Glutamatergic neuron (in vitro differentiated cells): ENCODE results near the gene DLG4. TPM values are rescaled to one million over a fixed set of nuclear protein-coding genes. Genes with fewer than 3 reads are reported as not detected.

Experiments used
- DNase-seq: peaks from one replicate; pipeline ENCODE4 v3.0.0; 2022
- H3K27ac Mint-ChIP-seq: one replicate; pipeline ENCODE4 v1.8.0; 2020; ENCODE audit warnings: mild to moderate bottlenecking, mixed read lengths, inconsistent platforms; ENCODE audit not compliant: unreplicated experiment
- H3K27me3 Mint-ChIP-seq: one replicate; pipeline ENCODE4 v1.8.0; 2020; ENCODE audit warnings: mild to moderate bottlenecking, moderate library complexity, mixed read lengths, inconsistent platforms; ENCODE audit not compliant: unreplicated experiment
- H3K36me3 Mint-ChIP-seq: one replicate; pipeline ENCODE4 v1.8.0; 2020; ENCODE audit warnings: mild to moderate bottlenecking, mixed read lengths, inconsistent platforms; ENCODE audit not compliant: unreplicated experiment
- H3K4me1 Mint-ChIP-seq: one replicate; pipeline ENCODE4 v1.8.0; 2020; ENCODE audit warnings: mild to moderate bottlenecking, low read depth, mixed read lengths, inconsistent platforms; ENCODE audit not compliant: unreplicated experiment
- H3K4me3 Mint-ChIP-seq: one replicate; pipeline ENCODE4 v1.8.0; 2020; ENCODE audit warnings: mild to moderate bottlenecking, mixed read lengths, inconsistent platforms; ENCODE audit not compliant: unreplicated experiment
- H3K9me3 Mint-ChIP-seq: one replicate; pipeline ENCODE4 v1.8.0; 2020; ENCODE audit warnings: mild to moderate bottlenecking, moderate library complexity, mixed read lengths, inconsistent platforms; ENCODE audit not compliant: unreplicated experiment
- CTCF ChIP-seq: fragments of 200-600 bp; sonication (generic); IDR thresholded peaks from one replicate; pipeline ENCODE4 v1.5.0; 2021; ENCODE audit not compliant: partially characterized antibody, unreplicated experiment
- total RNA-seq: library from RNA; stranded (reverse); fragmentation: NEBNext Ultra II Directional; extraction: Animal tissue kit (Norgen Biotek cat#: 25700); gene quantifications from one replicate; pipeline ENCODE4 v1.2.1, GENCODE V29; 2021; ENCODE audit not compliant: unreplicated experiment

The DLG4 gene
- total RNA-seq, 1 donor from 2014 or later, result 157 TPM

GRCh38 chr17:7262192-7262934 lies 42.7 kb upstream of the DLG4 start, which contains the start of gene CLDN7:
CLDN7 (minus strand) TSS chr17:7262478; CDS start chr17:7262043, 435 bp downstream.
- peaks cover 3% of the 10 kb centered on the region for H3K9me3 Mint-ChIP-seq
- no peak within 1 kb of the TSS for H3K27ac Mint-ChIP-seq
- no peak for DNase-seq

GRCh38 chr17:7261379-7262191 lies 41.9 kb upstream of the DLG4 start:
- peak overlapping the region; percentile 52 for H3K4me3 Mint-ChIP-seq
- H3K36me3 Mint-ChIP-seq, result peaks cover 4% of the 10 kb centered on the region
- H3K4me1 Mint-ChIP-seq, result peaks cover 5% of the 10 kb centered on the region
- H3K27me3 Mint-ChIP-seq, result peaks cover 17% of the 10 kb centered on the region
- TF ChIP-seq CTCF, result no peak
- no peak for DNase-seq
- H3K9me3 Mint-ChIP-seq, result peaks cover 5% of the 10 kb centered on the region
- no peak overlapping the region for H3K27ac Mint-ChIP-seq

More at GRCh38 chr17:7262192-7262934, 42.7 kb upstream of the DLG4 start, which contains the start of gene CLDN7:
- peak within 1 kb of the TSS; percentile 65 for H3K4me3 Mint-ChIP-seq
- H3K27me3 Mint-ChIP-seq, result peaks cover 19% of the 10 kb centered on the region
- H3K4me1 Mint-ChIP-seq, result peaks cover 5% of the 10 kb centered on the region
- peaks cover 4% of the 10 kb centered on the region for H3K36me3 Mint-ChIP-seq
- no peak for TF ChIP-seq CTCF

- DNase-seq, result peak; percentile 48
- H3K27ac Mint-ChIP-seq, result no peak overlapping the region
Measured at GRCh38 chr17:7260651-7261378, 41.2 kb upstream of the DLG4 start.

DNA sequence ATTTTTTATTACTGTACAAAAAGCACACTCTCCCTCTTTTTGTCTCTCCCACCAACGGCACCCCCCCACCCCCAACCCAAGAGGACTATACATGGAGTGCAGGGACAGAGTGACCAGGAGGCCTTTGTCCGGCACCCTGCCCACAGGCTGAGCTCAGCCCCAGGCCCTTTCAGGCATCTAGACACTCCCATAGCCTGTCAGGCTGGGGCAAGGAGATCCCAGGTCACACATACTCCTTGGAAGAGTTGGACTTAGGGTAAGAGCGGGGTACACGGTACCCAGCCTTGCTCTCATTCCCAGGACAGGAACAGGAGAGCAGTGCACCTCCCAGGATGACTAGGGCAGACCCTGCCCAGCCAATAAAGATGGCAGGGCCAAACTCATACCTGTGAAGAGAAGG lies 40.5 kb upstream of the DLG4 start:
- Mint-ChIP-seq H3K4me3 (no peak overlapping the region), H3K9me3 (peaks cover 2% of the 10 kb centered on the region), H3K27me3 (peaks cover 17% of the 10 kb centered on the region), H3K27ac (no peak overlapping the region), H3K36me3 (peaks cover 4% of the 10 kb centered on the region), H3K4me1 (peaks cover 5% of the 10 kb centered on the region)
- no peak for DNase-seq
- no peak for TF ChIP-seq CTCF

More at GRCh38 chr17:7260651-7261378, 41.2 kb upstream of the DLG4 start:
- peaks cover 5% of the 10 kb centered on the region for H3K4me1 Mint-ChIP-seq
- H3K4me3 Mint-ChIP-seq, result peak overlapping the region; percentile 52
- H3K9me3 Mint-ChIP-seq, result peaks cover 2% of the 10 kb centered on the region
- TF ChIP-seq CTCF, result no peak
- H3K27me3 Mint-ChIP-seq, result peaks cover 17% of the 10 kb centered on the region
- peaks cover 4% of the 10 kb centered on the region for H3K36me3 Mint-ChIP-seq
